Amniotic stem cell (primary cell): ENCODE measurements around the gene KCNH6.

Source experiments
- DNase-seq: peaks from one replicate; lab custom pipeline; 2025; lab: John Stamatoyannopoulos, UW

KCNH6 gene

GRCh38 chr17:63533433-63534077, 10.4 kb downstream of the KCNH6 start:
- DNase-seq: no peak

- no peak for DNase-seq
Observed at GRCh38 chr17:63534078-63534570, 11.0 kb downstream of the KCNH6 start.

GRCh38 chr17:63534816-63535455, 11.8 kb downstream of the KCNH6 start:
- no peak for DNase-seq

GRCh38 chr17:63535640-63536039, 12.5 kb downstream of the KCNH6 start:
- no peak for DNase-seq

GRCh38 chr17:63537001-63537400, 13.8 kb downstream of the KCNH6 start:
- DNase-seq: no peak

GRCh38 chr17:63537991-63538692, 15.0 kb downstream of the KCNH6 start:
- DNase-seq: no peak

GRCh38 chr17:63538693-63539595, 15.8 kb downstream of the KCNH6 start:
- no peak for DNase-seq

- no peak for DNase-seq
Observed at GRCh38 chr17:63540590-63540989, 17.4 kb downstream of the KCNH6 start.

GRCh38 chr17:63542218-63542545, 19.0 kb downstream of the KCNH6 start:
- DNase-seq: no peak

GRCh38 chr17:63542942-63543821, 20.0 kb downstream of the KCNH6 start:
- DNase-seq: no peak

- DNase-seq: no peak
Observed at GRCh38 chr17:63543822-63544420, 20.8 kb downstream of the KCNH6 start.

GRCh38 chr17:63544467-63545301, 21.5 kb downstream of the KCNH6 start:
- DNase-seq: no peak

- DNase-seq: no peak
Observed at GRCh38 chr17:63546308-63547082, 23.3 kb downstream of the KCNH6 start.

- no peak for DNase-seq
Observed at GRCh38 chr17:63547083-63547523, 23.9 kb downstream of the KCNH6 start.

- no peak for DNase-seq
Observed at GRCh38 chr17:63549289-63549945, 26.3 kb downstream of the KCNH6 start.

- peak; percentile 100 for DNase-seq
Observed at GRCh38 chr17:63549946-63550816, 27.0 kb downstream of the KCNH6 start, which contains the start of gene DCAF7. Gene DCAF7, plus strand, starts transcription at chr17:63550477. Its CDS starts 201 bp downstream, at chr17:63550678.
